ENCODE results near the gene ATP7A. TPM values are rescaled to one million over a fixed set of nuclear protein-coding genes. Genes with fewer than 3 reads are reported as not detected.

The ATP7A gene
- total RNA-seq, 4 donors from 2014 or later = 6.5 to 8.8 (median 6.8) TPM

- H3K9me3 ChIP-seq = no peaks in the 10 kb centered on the region
- H3K27me3 ChIP-seq = no peaks in the 10 kb centered on the region
- no peak overlapping the region for H3K27ac ChIP-seq
- H3K36me3 ChIP-seq = no peaks in the 10 kb centered on the region
- no peak for DNase-seq
- no peak for TF ChIP-seq POLR2A (IDR thresholded peaks at IDR 0.05)
- TF ChIP-seq CTCF (IDR thresholded peaks at IDR 0.05) = no peak
- no peak overlapping the region for H3K4me3 ChIP-seq
- H3K4me1 ChIP-seq = no peaks in the 10 kb centered on the region
Observed at GRCh38 chrX:77946571-77946970, 36.1 kb downstream of the ATP7A start.

- no peak for DNase-seq
- no peaks in the 10 kb centered on the region for H3K4me1 ChIP-seq
- no peaks in the 10 kb centered on the region for H3K27me3 ChIP-seq
- TF ChIP-seq POLR2A (IDR thresholded peaks at IDR 0.05) (no peak), CTCF (IDR thresholded peaks at IDR 0.05) (no peak)
- H3K27ac ChIP-seq = no peak overlapping the region
- H3K9me3 ChIP-seq = no peaks in the 10 kb centered on the region
- no peaks in the 10 kb centered on the region for H3K36me3 ChIP-seq
- no peak overlapping the region for H3K4me3 ChIP-seq
Observed at GRCh38 chrX:77949840-77950239, 39.3 kb downstream of the ATP7A start.

- no peaks in the 10 kb centered on the region for H3K9me3 ChIP-seq
Observed at GRCh38 chrX:77952173-77952572, 41.7 kb downstream of the ATP7A start.

GRCh38 chrX:77953302-77953701 lies 42.8 kb downstream of the ATP7A start:
- TF ChIP-seq POLR2A (IDR thresholded peaks at IDR 0.05) = no peak
- no peak for TF ChIP-seq CTCF (IDR thresholded peaks at IDR 0.05)
- DNase-seq = no peak

More at GRCh38 chrX:77952173-77952572, 41.7 kb downstream of the ATP7A start:
- Histone ChIP-seq H3K4me1 (no peaks in the 10 kb centered on the region), H3K4me3 (no peak overlapping the region), H3K27ac (no peak overlapping the region), H3K36me3 (no peaks in the 10 kb centered on the region), H3K27me3 (no peaks in the 10 kb centered on the region)
- TF ChIP-seq POLR2A (IDR thresholded peaks at IDR 0.05) = no peak
- no peak for TF ChIP-seq CTCF (IDR thresholded peaks at IDR 0.05)
- no peak for DNase-seq

GRCh38 chrX:77953708-77954107 lies 43.2 kb downstream of the ATP7A start:
- no peak for DNase-seq
- H3K27me3 ChIP-seq = no peaks in the 10 kb centered on the region
- TF ChIP-seq POLR2A (IDR thresholded peaks at IDR 0.05) (no peak), CTCF (IDR thresholded peaks at IDR 0.05) (no peak)
- H3K9me3 ChIP-seq = no peaks in the 10 kb centered on the region
- no peaks in the 10 kb centered on the region for H3K36me3 ChIP-seq
- no peak overlapping the region for H3K4me3 ChIP-seq
- no peak overlapping the region for H3K27ac ChIP-seq
- H3K4me1 ChIP-seq = no peaks in the 10 kb centered on the region

More at GRCh38 chrX:77953302-77953701, 42.8 kb downstream of the ATP7A start:
- Histone ChIP-seq H3K9me3 (no peaks in the 10 kb centered on the region), H3K4me3 (no peak overlapping the region), H3K27ac (no peak overlapping the region), H3K27me3 (no peaks in the 10 kb centered on the region), H3K4me1 (no peaks in the 10 kb centered on the region), H3K36me3 (no peaks in the 10 kb centered on the region)

- H3K4me3 ChIP-seq = no peak overlapping the region
- no peaks in the 10 kb centered on the region for H3K27me3 ChIP-seq
Observed at GRCh38 chrX:77960567-77960966, 50.1 kb downstream of the ATP7A start.

More at GRCh38 chrX:77960567-77960966, 50.1 kb downstream of the ATP7A start:
- no peak for TF ChIP-seq CTCF (IDR thresholded peaks at IDR 0.05)
- Histone ChIP-seq H3K4me1 (no peaks in the 10 kb centered on the region), H3K36me3 (no peaks in the 10 kb centered on the region), H3K27ac (no peak overlapping the region), H3K9me3 (no peaks in the 10 kb centered on the region)
- DNase-seq = no peak

Data from Peyer's patch (tissue), 4 donors.